Stimulated activated CD4-positive, alpha-beta T cell treated with anti-CD3 and anti-CD28 coated beads, Interleukin-15, amount 100 ng/mL, for 1 hour (primary cell): Measurements from ENCODE around the gene C1QTNF12.

Experiments used
- DNase-seq, 2 donors: peaks; one replicate each; pipeline ENCODE4 v3.0.0-alpha.2; 2020; ENCODE audit warnings: low read depth in 1 of 2, low spot score in 1 of 2

C1QTNF12 gene

DNA sequence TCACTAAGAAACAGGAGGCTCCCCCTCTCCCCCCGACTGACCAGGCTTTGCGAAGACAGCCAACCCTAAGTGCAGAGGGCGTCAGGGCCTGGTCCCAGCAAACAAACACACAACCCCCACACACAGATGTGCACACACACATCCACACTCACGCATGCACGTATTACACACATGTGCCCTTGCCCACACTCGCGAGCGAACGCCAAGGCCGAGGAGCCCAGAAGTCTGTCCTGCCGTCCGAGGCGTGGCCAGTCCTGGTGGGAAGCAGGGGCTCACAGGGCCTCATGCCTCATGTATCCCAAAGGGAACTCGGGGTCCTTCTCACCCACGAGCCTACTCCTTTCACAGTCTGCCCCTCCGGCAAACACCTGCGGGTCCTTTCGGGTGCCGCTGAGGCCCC is 16.8 kb downstream of the C1QTNF12 start:
- no peak for DNase-seq

DNA sequence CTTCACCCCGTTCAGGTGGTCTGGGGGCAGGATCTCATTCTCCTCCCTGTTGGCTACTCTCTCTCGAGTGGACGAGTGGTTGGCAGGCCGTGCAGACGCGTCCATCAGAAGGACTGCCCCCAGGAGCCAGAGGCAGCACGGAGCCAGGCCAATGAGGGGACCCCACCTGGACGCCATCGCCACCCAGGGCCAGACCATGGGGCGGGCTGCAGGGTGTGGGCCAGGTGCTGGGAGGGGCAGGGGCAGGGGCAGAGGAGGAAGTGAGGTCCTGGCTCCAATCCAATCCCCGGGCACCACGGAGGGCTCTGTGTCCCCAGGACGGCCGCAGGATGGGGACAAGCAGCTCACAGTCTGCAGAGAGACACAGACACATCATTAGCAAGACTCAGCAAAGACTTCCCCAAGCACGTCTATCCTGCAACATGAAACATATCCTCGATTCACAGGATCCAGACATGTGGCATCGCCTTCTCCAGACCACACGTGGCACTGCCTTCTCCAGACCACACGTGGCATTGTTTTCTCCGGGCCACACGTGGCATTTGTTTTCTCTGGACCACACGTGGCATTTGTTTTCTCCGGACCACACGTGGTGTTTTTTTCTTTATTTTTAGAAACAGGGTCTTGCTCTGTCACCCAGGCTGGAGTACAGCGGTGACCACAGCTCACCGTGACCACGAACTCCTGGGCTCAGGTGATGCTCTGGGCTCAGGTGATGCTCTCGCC is 17.8 kb downstream of the C1QTNF12 start:
- no peak for DNase-seq

DNA sequence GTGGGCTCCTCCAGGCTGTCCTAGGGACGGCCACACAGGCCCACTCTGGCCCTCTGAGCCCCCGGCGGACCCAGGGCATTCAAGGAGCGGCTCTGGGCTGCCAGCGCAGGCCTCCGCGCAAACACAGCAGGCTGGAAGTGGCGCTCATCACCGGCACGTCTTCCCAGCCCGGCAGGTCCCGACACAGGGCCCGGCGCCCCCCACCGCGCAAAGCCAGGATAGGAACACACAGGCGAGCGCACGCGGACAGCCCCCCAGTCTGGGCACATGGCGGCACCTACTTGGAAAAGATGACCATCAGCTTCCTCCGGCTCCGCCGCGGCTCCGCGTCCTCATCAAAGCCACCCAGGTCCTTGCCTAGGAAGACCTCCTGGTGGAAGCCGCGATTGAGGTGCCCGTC is 18.3 kb downstream of the C1QTNF12 start:
- no peak for DNase-seq

DNA sequence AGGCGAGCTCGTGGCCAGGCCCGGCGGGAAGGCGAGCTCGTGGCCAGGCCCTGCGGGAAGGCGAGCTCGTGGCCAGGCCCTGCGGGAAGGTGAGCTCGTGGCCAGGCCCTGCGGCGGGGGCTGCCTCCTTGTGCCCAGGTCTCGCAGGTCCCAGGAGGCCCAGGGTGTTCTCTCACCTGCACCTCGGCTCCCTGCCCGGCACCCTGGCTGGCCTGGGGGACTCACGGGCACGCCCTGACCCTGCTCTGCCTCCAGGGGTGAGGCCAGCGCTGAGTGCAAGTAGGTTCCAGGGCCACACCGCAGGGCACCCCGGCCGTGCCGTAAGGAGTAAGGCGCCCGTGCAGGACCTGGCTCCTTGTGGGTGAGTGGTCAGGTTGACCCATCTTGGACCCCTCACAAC is 19.1 kb downstream of the C1QTNF12 start:
- no peak for DNase-seq

DNA sequence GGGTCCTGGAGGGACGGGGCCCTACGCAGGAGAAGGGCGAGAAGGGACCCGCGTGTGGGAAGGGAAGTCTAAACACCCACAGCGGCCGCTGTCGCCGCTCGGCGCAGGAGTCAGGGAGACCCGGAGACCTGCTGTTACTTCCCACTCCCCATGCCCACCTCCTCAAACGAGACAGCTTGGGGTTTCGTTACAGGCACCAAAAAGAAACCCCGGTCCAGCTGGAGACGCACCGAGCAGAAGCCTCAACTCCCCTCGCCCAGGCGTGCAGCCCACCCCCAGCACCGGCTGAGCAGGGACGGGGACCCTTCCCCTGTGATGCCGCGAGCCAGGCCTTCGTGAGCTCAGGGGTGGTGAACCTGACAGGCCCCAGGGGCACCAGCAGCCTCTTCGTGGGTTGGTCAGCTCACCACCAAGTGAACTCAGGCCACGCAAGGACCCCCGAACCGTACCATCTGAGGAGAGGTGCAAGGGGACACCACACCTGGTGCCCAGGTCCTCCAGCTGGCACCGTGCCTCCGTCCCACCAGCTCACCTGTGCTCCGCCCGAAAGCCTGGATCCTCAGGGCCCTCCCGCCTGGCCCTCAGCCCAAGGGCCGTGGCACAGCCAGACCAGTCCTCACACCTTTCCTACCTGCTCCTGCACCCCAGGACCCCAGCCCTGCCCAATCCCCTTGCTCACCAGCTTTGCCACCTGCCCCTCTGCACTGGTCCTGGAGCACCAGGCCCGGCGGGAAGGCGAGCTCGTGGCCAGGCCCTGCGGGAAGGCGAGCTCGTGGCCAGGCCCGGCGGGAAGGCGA is 19.8 kb downstream of the C1QTNF12 start:
- no peak for DNase-seq

DNA sequence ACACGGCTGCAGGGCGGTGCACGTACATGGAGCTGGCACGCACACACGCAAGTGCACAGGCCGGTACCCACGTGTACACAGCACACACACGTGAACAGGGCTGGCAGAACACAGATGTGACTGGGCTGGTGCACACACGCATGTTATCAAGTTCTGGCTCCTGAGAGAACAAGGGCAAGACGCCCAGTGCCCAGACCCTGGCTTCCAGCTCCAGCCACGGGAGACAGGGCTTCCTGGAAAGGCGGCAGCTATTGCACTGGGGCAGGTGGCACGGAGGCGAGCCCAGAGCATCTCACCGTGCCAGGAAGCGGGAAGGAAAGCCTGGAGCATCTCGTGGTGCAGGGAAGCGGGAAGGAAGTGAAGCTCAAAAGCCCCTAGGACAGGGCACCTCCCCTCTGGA is 20.6 kb downstream of the C1QTNF12 start:
- DNase-seq, result no peak

DNA sequence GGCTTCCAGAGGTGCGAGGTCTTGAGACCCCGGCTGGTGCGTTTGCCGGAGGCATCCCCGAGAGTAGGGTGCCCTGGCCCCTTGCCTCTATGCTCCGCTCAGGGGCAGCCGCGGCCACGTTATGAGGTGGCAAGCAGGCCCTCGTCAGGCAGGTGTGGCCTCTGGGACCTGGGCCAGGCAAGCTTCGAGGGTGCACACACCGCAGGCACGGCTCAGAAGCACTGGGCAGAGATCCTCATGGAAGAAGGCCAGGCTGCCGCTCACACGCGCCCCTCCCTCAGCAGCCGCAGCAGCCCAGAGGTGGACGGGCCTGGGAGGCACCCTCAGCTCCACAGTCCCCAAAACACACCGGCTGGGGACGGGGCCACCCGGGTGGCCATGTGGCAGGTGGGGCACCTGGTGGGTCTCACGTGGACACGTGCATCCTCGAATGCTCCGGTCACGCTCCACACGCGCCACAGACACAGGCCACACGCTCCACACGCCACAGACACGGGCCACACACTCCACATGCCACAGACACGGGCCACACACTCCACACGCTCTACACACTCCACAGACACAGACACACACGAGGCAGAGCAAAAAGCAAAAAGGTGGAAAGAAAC is 21.2 kb downstream of the C1QTNF12 start:
- DNase-seq, result no peak

DNA sequence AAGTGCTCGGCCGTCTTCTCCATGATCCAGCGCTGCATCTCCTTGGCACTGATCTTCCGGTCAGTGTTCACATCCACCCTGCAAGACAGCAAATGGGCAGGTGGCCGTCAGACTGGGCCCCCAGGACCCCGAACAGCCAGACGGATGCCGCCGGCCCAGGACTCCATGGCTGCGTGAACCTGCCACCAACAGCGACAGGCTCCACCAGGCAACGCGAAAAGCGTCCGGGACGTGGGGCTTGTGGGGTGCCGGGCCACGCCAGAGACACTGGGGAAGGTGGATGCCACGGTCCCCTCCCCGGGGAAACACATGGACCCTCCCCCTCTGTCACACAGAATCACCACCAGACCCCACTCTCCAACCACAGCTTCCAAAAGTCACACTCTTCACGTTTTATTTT is 22.6 kb downstream of the C1QTNF12 start:
- no peak for DNase-seq

DNA sequence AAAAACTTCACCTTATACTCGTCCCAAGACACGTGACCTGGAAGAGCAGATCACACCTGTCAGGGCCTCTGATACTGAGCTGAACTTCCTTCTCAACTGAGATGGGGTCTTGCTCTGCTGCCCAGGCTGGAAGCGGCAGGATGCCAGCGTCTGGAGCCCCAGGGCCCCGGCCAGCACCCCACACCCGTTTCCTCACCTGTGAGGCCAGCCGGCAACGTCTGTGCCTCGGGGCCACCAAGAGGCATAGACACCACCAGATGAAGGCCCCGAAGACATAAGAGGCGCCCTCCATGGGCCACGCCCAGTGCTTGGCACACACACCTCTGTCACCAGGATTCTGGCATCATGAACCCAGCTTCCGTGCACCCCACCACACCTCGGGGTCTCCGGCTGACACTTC is 23.2 kb downstream of the C1QTNF12 start:
- DNase-seq, result no peak

DNA sequence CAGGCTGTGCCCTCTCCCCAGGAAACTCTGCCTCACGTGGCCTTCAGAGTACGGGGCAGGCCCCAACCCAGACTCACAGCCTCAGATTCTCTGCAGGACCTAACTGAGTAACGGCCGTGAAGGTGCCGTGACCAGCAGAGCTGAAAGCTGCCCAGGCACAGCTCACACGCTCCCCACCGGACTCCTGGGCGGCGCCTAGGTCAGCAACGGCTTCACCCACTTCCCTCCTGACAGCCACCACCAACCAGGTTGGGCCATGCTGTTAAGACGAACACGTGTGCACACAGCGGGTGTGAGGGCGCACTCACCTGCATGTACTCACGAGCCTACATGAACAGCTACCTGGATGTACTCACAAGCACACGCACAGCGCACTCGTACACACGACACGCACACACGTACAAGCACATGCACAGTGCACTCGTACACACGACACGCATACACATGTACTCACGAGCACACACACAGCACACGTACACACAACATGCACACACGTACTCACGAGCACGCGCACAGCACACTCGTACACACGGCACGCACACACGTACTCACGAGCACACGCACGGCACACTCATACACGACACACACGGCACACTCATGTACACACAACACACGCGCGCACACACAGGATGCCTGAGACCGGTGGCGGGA is 23.8 kb downstream of the C1QTNF12 start:
- no peak for DNase-seq

DNA sequence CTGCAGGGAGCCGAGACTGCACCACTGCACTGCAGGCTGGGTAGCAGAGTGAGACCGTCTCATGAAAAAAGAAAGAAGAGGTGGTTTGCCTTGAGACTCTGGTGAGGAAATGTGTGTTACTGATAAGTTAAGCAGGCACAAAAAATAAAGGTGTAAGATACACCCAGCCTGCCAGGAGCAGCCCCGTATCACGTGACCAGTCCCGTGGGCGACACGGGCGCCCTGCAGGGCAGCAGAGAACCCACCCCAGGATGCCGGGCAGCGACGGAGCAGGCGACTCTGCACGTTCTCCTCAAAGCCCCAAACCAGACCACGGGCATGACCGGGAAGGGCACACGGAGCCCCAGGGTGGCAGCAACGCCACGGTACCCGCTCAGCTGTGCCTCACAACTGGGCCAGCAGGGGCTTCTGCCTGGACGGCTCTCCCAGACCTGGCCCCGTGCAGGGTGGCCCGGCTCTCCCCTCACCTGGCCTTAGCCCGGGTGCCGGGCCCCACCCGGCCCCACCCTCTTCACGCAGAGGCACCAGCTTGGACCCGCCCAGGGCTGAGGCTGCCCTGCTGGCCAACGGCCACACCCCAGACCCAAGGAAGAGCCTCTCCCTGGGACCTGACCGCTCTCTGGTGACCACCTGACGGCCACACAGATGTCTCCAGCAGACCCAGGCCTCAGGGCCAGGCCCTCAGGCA is 24.5 kb downstream of the C1QTNF12 start:
- no peak for DNase-seq

DNA sequence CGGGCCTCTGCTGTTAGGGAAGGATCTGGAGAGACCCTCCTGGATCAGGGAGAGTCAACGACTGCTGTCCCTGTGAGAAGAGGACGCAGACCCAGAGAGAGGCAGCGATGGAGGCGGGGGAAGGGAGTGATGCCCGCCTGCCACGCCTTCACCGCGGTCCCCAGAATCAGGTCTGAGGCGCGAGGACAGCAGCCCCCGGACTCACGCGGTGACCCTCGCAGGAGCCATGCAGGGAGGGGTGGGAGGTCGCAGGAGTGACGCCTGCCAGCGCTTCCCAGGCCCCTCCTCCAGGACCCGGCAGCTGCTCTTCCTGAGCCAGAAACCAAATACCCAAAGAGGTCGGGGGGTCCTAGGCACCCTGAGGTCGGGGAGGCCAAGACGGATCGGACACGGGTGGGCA is 26.3 kb downstream of the C1QTNF12 start:
- no peak for DNase-seq

DNA sequence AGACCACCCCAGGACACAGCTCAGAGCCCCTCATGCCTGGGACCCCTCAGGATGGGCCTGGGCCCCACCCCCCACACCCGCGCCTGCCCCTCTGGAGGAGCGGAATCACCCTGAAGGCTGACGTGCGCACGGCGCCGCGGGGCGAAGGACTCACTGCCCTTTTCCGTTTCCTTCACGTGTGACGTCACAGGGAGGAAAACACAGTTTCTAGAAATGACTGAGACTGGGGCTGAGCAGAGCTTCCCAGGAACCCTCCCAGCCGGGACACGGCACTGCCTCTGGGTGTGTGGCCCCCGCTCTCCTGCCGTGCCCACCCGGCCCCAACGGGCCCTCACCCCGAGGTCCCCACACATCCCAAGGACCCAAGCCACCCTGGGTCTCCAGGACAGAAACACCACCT is 27.2 kb downstream of the C1QTNF12 start:
- DNase-seq, result peak in 1 of 2 donors; percentile 39

DNA sequence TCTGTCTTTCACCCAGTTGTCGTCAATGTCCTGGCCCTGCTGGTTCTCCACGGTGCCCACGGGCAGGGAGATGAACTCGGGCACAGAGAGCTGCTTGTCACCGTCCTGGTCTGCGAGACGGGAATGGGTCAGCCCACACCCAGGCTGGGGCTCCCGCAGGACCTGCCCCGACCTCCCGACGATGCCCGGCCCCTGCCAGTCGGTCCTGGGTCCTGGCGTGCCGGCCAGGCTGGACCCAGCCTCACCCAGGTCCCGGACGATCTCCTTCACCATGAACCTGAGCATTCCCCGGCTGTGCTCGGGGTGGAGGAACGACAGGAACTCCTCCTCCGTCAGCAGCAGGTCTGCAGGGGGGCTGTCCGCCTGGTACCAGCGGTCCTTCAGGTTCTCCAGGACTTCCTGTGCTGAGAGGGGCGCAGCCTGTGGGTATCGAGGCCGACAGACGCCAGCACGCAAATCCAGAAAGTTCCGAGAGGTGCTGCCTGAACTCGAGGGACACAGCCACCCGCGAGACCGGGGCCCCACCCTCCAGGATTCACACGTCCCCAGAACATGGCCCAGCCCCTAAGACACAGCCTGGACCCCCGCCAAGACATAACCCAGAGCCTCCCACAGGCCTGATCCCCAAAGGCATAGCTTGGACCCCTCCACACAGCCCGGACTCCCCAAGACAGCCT is 27.9 kb downstream of the C1QTNF12 start:
- DNase-seq, result no peak

DNA sequence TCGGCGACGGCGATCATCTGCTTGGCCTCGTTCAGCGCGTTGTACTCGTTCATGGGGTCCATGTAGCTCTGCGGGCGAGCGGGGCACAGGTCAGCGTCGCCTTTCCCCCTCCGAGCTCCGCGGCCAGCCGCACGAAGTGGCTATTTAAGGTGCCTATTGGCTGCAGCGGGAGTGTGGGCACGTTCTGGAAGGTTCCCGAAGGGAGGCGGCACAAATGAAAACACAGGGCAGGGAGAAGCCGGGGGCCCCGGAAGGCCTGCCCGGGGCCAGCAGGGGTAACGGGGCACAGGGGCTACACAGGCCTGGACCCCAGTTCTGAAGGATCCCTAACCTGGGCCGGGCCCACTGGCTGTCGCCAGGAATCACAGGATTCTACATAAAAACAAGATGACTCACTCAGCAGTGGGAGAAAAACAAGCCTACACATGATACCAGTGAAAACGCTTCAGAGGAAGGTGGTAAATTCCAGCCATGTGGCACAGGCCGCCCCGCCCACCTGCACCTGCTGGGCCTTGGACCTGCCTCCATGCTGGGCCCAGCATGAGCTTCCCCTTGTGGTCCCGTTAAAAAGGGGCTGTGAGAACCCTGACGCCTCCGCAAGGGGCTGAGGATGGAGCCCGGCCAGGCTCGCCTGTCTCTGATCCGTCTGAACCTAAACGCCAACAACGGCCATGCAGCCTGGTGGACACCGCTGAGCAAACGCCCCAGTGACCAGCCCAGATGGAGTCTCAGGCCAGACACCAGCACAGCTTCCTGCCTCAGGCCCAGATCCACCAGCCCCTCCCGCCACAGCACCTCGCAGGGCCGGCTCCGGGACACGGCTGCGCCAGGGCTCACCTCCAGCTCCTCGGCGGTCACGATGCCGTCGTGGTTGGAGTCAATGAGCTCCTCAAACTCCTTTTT is 28.6 kb downstream of the C1QTNF12 start:
- DNase-seq, result peak in 1 of 2 donors; percentile 51

DNA sequence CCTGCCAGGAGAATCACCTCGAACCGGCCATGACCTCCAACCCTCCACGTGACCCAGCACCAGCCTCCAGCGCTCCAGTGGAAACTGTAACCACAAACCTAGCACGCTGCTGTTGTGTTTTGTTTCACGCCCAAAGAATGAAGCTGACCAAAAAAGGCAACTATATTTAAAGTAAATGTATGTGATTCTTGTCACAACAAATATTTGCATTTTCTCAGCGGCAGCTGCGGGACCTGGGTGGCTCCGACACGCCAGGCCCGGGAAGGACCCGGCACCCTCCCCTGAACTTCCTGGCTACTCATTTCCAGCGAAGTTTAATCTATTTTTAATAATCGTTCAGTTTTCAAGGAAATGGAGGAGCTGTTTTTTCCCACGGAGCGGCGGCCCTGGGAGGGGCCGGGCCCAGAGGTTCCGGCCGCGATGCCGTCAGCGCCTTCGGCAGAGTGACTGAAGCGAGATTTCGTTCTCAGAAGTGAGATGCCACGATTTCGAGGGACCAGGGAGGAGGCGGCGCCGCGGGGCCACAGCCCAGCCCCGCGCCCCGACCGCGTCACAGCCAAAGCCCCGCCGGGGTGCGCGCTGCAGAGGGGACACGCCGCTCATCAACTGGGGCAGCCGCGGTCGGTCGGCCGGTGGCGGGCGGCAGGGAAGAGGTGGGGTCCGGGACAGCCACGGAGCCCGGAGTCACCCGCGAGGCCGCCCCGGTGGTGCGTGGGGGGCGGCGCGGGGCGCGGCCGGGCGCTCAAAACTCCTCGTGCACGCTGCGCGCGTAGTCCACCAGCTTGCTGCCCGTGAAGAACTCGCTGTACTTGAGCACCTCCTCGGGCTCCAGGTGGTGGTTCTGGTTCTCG is 29.5 kb downstream of the C1QTNF12 start:
- DNase-seq, result peak in 1 of 2 donors; percentile 48

DNA sequence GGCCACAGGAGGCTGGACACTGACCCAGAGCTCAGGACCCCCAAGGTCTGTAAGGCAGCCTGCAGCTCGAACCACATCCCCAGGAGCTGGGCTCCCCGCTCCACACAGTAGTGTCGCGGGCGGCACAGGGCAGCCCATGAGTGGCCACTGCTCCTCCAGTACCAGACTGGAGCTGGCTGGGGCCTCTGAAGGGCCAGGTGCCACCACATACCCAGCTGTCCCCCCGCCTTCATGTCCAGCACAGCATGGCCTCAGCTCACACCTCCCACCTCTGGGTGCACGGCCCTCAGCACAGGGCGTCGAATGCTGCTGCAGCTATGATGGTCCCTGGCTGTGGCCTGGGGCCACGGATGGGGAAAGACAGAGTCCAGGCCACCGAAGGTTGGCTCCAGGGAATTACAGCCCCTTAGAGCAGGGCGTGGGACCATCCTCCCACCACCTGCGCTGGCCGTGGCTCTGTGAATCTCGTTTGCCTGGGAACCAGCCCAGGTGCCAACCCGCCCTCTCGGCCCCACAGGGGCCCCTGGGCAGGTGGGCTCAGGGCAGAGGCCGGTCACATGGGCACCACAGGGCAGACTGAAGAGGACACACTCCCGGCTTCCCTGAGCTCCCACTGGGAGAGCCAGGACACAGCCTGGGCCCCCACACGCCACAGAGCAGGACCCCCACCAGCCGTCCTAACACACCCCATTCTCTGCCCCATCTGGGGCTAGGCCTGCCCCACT is 30.5 kb downstream of the C1QTNF12 start:
- no peak for DNase-seq

DNA sequence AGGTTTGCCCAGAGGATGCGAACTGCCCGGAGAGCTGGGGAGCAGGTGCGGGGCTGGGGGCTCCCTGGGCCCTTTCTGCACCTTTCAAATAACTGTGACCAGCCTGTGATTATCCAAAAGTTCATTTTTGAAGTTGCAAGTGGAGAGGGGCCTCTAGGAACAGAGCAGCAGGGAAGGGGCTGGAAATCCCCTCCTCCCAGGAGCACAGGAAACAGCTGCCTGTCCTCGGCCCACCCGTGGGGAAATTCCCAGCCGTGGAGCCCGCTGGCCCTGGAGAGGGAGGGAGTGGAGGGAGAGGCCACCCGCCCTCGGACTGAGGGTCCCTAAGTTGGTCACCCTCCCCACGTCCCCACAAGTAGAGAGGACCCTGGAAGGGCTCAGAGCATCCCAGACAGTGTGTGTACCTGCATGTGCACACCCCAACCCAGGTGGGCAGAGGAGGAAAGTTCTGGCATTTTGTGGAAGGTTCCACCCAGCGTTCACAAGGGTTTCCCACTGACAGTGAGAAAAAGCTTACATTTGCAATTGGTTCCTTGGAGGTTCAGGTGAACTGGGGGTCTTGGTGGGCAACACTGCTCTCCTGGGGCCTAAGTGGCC is 31.3 kb downstream of the C1QTNF12 start:
- DNase-seq, result no peak
